Activated naive CD4-positive, alpha-beta T cell (primary cell): ENCODE results near the gene MSANTD1.
A peak's percentile ranks its signal among the peaks of the same experiment; 100 is the strongest.

Source experiments
- DNase-seq, 4 experiments: peaks; one replicate each; lab custom pipeline; 2025; lab: John Stamatoyannopoulos, UW

Gene MSANTD1

GRCh38 chr4:3248811-3249661, at the start of gene MSANTD1:
Gene MSANTD1, plus strand, starts transcription at chr4:3249159. Its CDS starts 64 bp downstream, at chr4:3249223.
- DNase-seq: no peak

- DNase-seq: no peak
Measured at GRCh38 chr4:3199653-3200422, 49.1 kb upstream of the MSANTD1 start.

- DNase-seq: no peak
Measured at GRCh38 chr4:3200423-3201090, 48.4 kb upstream of the MSANTD1 start.

GRCh38 chr4:3201718-3202702, 46.9 kb upstream of the MSANTD1 start:
- peak in 2 of 4 experiments; percentile 57 to 59 for DNase-seq

GRCh38 chr4:3202836-3203820, 45.8 kb upstream of the MSANTD1 start:
- DNase-seq: no peak

GRCh38 chr4:3203971-3204431, 45.0 kb upstream of the MSANTD1 start:
- no peak for DNase-seq

- no peak for DNase-seq
Measured at GRCh38 chr4:3205995-3206394, 43.0 kb upstream of the MSANTD1 start.

GRCh38 chr4:3206439-3207100, 42.4 kb upstream of the MSANTD1 start:
- DNase-seq: no peak

GRCh38 chr4:3207531-3208037, 41.4 kb upstream of the MSANTD1 start:
- no peak for DNase-seq

GRCh38 chr4:3208826-3209225, 40.1 kb upstream of the MSANTD1 start:
- DNase-seq: no peak

- DNase-seq: no peak
Measured at GRCh38 chr4:3209551-3210325, 39.2 kb upstream of the MSANTD1 start.

GRCh38 chr4:3210467-3210866, 38.5 kb upstream of the MSANTD1 start:
- no peak for DNase-seq

GRCh38 chr4:3211866-3212265, 37.1 kb upstream of the MSANTD1 start:
- DNase-seq: no peak

- no peak for DNase-seq
Measured at GRCh38 chr4:3212391-3213105, 36.4 kb upstream of the MSANTD1 start.

- no peak for DNase-seq
Measured at GRCh38 chr4:3213106-3213425, 35.9 kb upstream of the MSANTD1 start.

GRCh38 chr4:3213661-3214250, 35.2 kb upstream of the MSANTD1 start:
- DNase-seq: no peak

GRCh38 chr4:3215256-3215655, 33.7 kb upstream of the MSANTD1 start:
- no peak for DNase-seq

- DNase-seq: no peak
Measured at GRCh38 chr4:3215733-3216132, 33.2 kb upstream of the MSANTD1 start.
